Measurements from ENCODE around the gene IGSF9B. TPM values are rescaled to one million over a fixed set of nuclear protein-coding genes. Genes with fewer than 3 reads are reported as not detected.
"Not testable (repeated sequence)": the region's sequence is repeated elsewhere in the genome, so short reads cannot be mapped to it uniquely, and the experiment has no call there.

Gene IGSF9B
- total RNA-seq, 1 experiment from 2014 or later, result 10.1 TPM

GRCh38 chr11:134003792-134004495 is 47.2 kb upstream of the IGSF9B start:
- Histone ChIP-seq H3K4me3 (ENCODE audit: low read depth, low read length, poor library complexity, severe bottlenecking) (no peak overlapping the region), H3K27ac (ENCODE audit: low read depth, low read length, poor library complexity, severe bottlenecking) (no peak overlapping the region), H3K9me3 (ENCODE audit: low read depth, low read length, poor library complexity, severe bottlenecking) (no peaks in the 10 kb centered on the region), H3K4me1 (ENCODE audit: insufficient read depth, low read length, poor library complexity, severe bottlenecking) (no peaks in the 10 kb centered on the region), H3K27me3 (replicated peaks; ENCODE audit: insufficient read depth, low read depth, low read length, poor library complexity) (peaks cover 10% of the 10 kb centered on the region), H3K36me3 (ENCODE audit: insufficient read depth, low read length, poor library complexity, severe bottlenecking) (no peaks in the 10 kb centered on the region)
- POLR2A ChIA-PET (ENCODE audit: low non-redundant PET), result no interaction called here
- intact Hi-C loops (cut with micrococcal nuclease; ENCODE audit: unreplicated experiment), result no loop called here
- no peak for TF ChIP-seq CTCF (conservative IDR thresholded peaks at IDR 0.05; ENCODE audit: low read depth, low read length)
- TF ChIP-seq EZH2 (IDR thresholded peaks at IDR 0.05; ENCODE audit: borderline replicate concordance, low read depth, low read length, poor library complexity, severe bottlenecking), result no peak
- DNase-seq (ENCODE audit: low spot score), result no peak
- CTCF ChIA-PET, result no interaction called here
- BruUV-seq (replicated peaks), result no TSS peak

- DNase-seq (ENCODE audit: low spot score); intact Hi-C loops (cut with micrococcal nuclease; ENCODE audit: unreplicated experiment): not testable (repeated sequence)
These were observed 46.1 kb upstream of the IGSF9B start for GRCh38 chr11:134002819-134003218.

GRCh38 chr11:134002338-134002737 is 45.6 kb upstream of the IGSF9B start:
- DNase-seq (ENCODE audit: low spot score); H3K4me1 ChIP-seq (ENCODE audit: insufficient read depth, low read length, poor library complexity, severe bottlenecking); H3K36me3 ChIP-seq (ENCODE audit: insufficient read depth, low read length, poor library complexity, severe bottlenecking); H3K27me3 ChIP-seq (replicated peaks; ENCODE audit: insufficient read depth, low read depth, low read length, poor library complexity); H3K9me3 ChIP-seq (ENCODE audit: low read depth, low read length, poor library complexity, severe bottlenecking); H3K27ac ChIP-seq (ENCODE audit: low read depth, low read length, poor library complexity, severe bottlenecking); POLR2A ChIA-PET (ENCODE audit: low non-redundant PET); intact Hi-C loops (cut with micrococcal nuclease; ENCODE audit: unreplicated experiment); H3K4me3 ChIP-seq (ENCODE audit: low read depth, low read length, poor library complexity, severe bottlenecking); BruUV-seq (replicated peaks); CTCF ChIA-PET: not testable (repeated sequence)

More at GRCh38 chr11:134002819-134003218, 46.1 kb upstream of the IGSF9B start:
- H3K36me3 ChIP-seq (ENCODE audit: insufficient read depth, low read length, poor library complexity, severe bottlenecking); H3K27ac ChIP-seq (ENCODE audit: low read depth, low read length, poor library complexity, severe bottlenecking); H3K9me3 ChIP-seq (ENCODE audit: low read depth, low read length, poor library complexity, severe bottlenecking); H3K4me3 ChIP-seq (ENCODE audit: low read depth, low read length, poor library complexity, severe bottlenecking); BruUV-seq (replicated peaks); H3K27me3 ChIP-seq (replicated peaks; ENCODE audit: insufficient read depth, low read depth, low read length, poor library complexity); CTCF ChIA-PET; POLR2A ChIA-PET (ENCODE audit: low non-redundant PET); H3K4me1 ChIP-seq (ENCODE audit: insufficient read depth, low read length, poor library complexity, severe bottlenecking): not testable (repeated sequence)

GRCh38 chr11:134001596-134001995 is 44.8 kb upstream of the IGSF9B start:
- H3K4me1 ChIP-seq (ENCODE audit: insufficient read depth, low read length, poor library complexity, severe bottlenecking), result no peaks in the 10 kb centered on the region
- intact Hi-C loops (cut with micrococcal nuclease; ENCODE audit: unreplicated experiment), result no loop called here
- no peak overlapping the region for H3K4me3 ChIP-seq (ENCODE audit: low read depth, low read length, poor library complexity, severe bottlenecking)
- ChIA-PET POLR2A (ENCODE audit: low non-redundant PET) (no interaction called here), CTCF (no interaction called here)
- H3K27ac ChIP-seq (ENCODE audit: low read depth, low read length, poor library complexity, severe bottlenecking), result no peak overlapping the region
- DNase-seq (ENCODE audit: low spot score), result no peak
- H3K9me3 ChIP-seq (ENCODE audit: low read depth, low read length, poor library complexity, severe bottlenecking), result no peaks in the 10 kb centered on the region
- H3K36me3 ChIP-seq (ENCODE audit: insufficient read depth, low read length, poor library complexity, severe bottlenecking), result no peaks in the 10 kb centered on the region
- H3K27me3 ChIP-seq (replicated peaks; ENCODE audit: insufficient read depth, low read depth, low read length, poor library complexity), result no peaks in the 10 kb centered on the region
- no peak for TF ChIP-seq EZH2 (IDR thresholded peaks at IDR 0.05; ENCODE audit: borderline replicate concordance, low read depth, low read length, poor library complexity, severe bottlenecking)
- TF ChIP-seq CTCF (conservative IDR thresholded peaks at IDR 0.05; ENCODE audit: low read depth, low read length), result no peak
- BruUV-seq (replicated peaks), result no TSS peak
